NCI-H524 treated with DMSO at 0.1 percent for 48 hours (cell line): ENCODE data around the gene P2RX4.
"Not testable (repeated sequence)": the region's sequence is repeated elsewhere in the genome, so short reads cannot be mapped to it uniquely, and the experiment has no call there.

Experiments used
- DNase-seq: peaks from one replicate; lab custom pipeline; 2025; lab: John Stamatoyannopoulos, UW

The P2RX4 gene

GRCh38 chr12:121209624-121210572 is at the start of gene P2RX4:
Gene P2RX4, plus strand, starts transcription at chr12:121210129. Its CDS starts 36 bp downstream, at chr12:121210165.
- DNase-seq, result peak; percentile 16

GRCh38 chr12:121162384-121162783 is 47.5 kb upstream of the P2RX4 start:
- DNase-seq, result no peak

GRCh38 chr12:121162985-121163384 is 46.9 kb upstream of the P2RX4 start:
- DNase-seq, result no peak

- DNase-seq, result not testable (repeated sequence)
These were observed 45.1 kb upstream of the P2RX4 start for GRCh38 chr12:121164839-121165238.

GRCh38 chr12:121165316-121165715 is 44.6 kb upstream of the P2RX4 start:
- DNase-seq, result no peak

- no peak for DNase-seq
These were observed 43.6 kb upstream of the P2RX4 start for GRCh38 chr12:121166356-121166755.

GRCh38 chr12:121167232-121167820 is 42.6 kb upstream of the P2RX4 start:
- DNase-seq, result no peak

- no peak for DNase-seq
These were observed 42.0 kb upstream of the P2RX4 start for GRCh38 chr12:121167951-121168350.

- no peak for DNase-seq
These were observed 39.8 kb upstream of the P2RX4 start for GRCh38 chr12:121170151-121170550.

- no peak for DNase-seq
These were observed 39.2 kb upstream of the P2RX4 start for GRCh38 chr12:121170611-121171260.

- DNase-seq, result no peak
These were observed 37.8 kb upstream of the P2RX4 start for GRCh38 chr12:121172145-121172544.

GRCh38 chr12:121175383-121176119 is 34.4 kb upstream of the P2RX4 start:
- DNase-seq, result no peak

- DNase-seq, result no peak
These were observed 33.0 kb upstream of the P2RX4 start for GRCh38 chr12:121176826-121177529.

- DNase-seq, result no peak
These were observed 28.7 kb upstream of the P2RX4 start for GRCh38 chr12:121181181-121181580.

GRCh38 chr12:121182222-121182893 is 27.6 kb upstream of the P2RX4 start:
- no peak for DNase-seq

- DNase-seq, result no peak
These were observed 25.5 kb upstream of the P2RX4 start for GRCh38 chr12:121184425-121184824.

GRCh38 chr12:121184984-121185889 is 24.7 kb upstream of the P2RX4 start:
- no peak for DNase-seq

- no peak for DNase-seq
These were observed 23.1 kb upstream of the P2RX4 start for GRCh38 chr12:121186826-121187225.

GRCh38 chr12:121187501-121187900 is 22.4 kb upstream of the P2RX4 start:
- no peak for DNase-seq

- DNase-seq, result no peak
These were observed 21.7 kb upstream of the P2RX4 start for GRCh38 chr12:121188227-121188626.
